Posterior cingulate gyrus (tissue), 11 donors: Measurements from ENCODE around the gene GTPBP6.
"Not testable (repeated sequence)": the region's sequence is repeated elsewhere in the genome, so short reads cannot be mapped to it uniquely, and the experiment has no call there.

ENCODE experiments used
- DNase-seq, 10 donors: peaks; one replicate each; pipeline versions ENCODE4 v3.0.0 to v3.0.0-alpha.2; 2020 to 2021; ENCODE audit warnings: mixed read lengths in 3 of 10
- intact Hi-C: fragments of 100-400 bp; cut with DNase I; formaldehyde crosslinking; loops from one replicate; pipeline ENCODE4 v1.15.1; 2023

The GTPBP6 gene

GRCh38 chrX:276581-277201 is 41.9 kb downstream of the GTPBP6 start:
- peak in 4 of 10 donors; percentile 6 to 80 (median 62) for DNase-seq
- intact Hi-C loops: no loop called here

- peak in 8 of 10 donors; percentile 39 to 94 (median 62) for DNase-seq
- intact Hi-C loops: no loop called here
Observed at GRCh38 chrX:275967-276580, 42.5 kb downstream of the GTPBP6 start.

GRCh38 chrX:275476-275966 is 43.1 kb downstream of the GTPBP6 start:
- peak in 3 of 10 donors; percentile 51 to 75 (median 72) for DNase-seq
- intact Hi-C loops: no loop called here

GRCh38 chrX:274904-275475 is 43.6 kb downstream of the GTPBP6 start:
- DNase-seq: peak in 3 of 10 donors; percentile 17 to 54 (median 48)

GRCh38 chrX:270848-271367 is 47.7 kb downstream of the GTPBP6 start:
- intact Hi-C loops: no loop called here
- DNase-seq: peak in 4 of 10 donors; percentile 10 to 83 (median 31)

More at GRCh38 chrX:274904-275475, 43.6 kb downstream of the GTPBP6 start:
- intact Hi-C loops: no loop called here

- peak in 4 of 10 donors; percentile 4 to 81 (median 58) for DNase-seq
Observed at GRCh38 chrX:267771-268261, 50.8 kb downstream of the GTPBP6 start.

GRCh38 chrX:265502-265901 is 53.1 kb downstream of the GTPBP6 start:
- peak in 3 of 10 donors; percentile 3 to 34 (median 6) for DNase-seq
- intact Hi-C loops: no loop called here

More at GRCh38 chrX:267771-268261, 50.8 kb downstream of the GTPBP6 start:
- intact Hi-C loops: no loop called here

- DNase-seq: peak in 4 of 10 donors; percentile 5 to 42 (median 25)
- intact Hi-C loops: no loop called here
Observed at GRCh38 chrX:264634-265455, 53.8 kb downstream of the GTPBP6 start.

GRCh38 chrX:264006-264405 is 54.6 kb downstream of the GTPBP6 start:
- DNase-seq: peak in 3 of 10 donors; percentile 49 to 75 (median 63)
- intact Hi-C loops: not testable (repeated sequence)

GRCh38 chrX:262381-262909 is 56.2 kb downstream of the GTPBP6 start:
- DNase-seq: peak in 3 of 10 donors; percentile 29 to 54 (median 29)
- intact Hi-C loops: no loop called here

GRCh38 chrX:261919-262352 is 56.7 kb downstream of the GTPBP6 start:
- DNase-seq: peak in 3 of 10 donors; percentile 40 to 55 (median 42)
- intact Hi-C loops: no loop called here

GRCh38 chrX:261167-261918 is 57.3 kb downstream of the GTPBP6 start:
- intact Hi-C loops: no loop called here
- DNase-seq: peak in 4 of 10 donors; percentile 4 to 72 (median 54)

- intact Hi-C loops: no loop called here
- DNase-seq: peak in 2 of 10 donors; percentile 23 to 78
Observed at GRCh38 chrX:259692-260355, 58.8 kb downstream of the GTPBP6 start.

- DNase-seq: peak in 3 of 10 donors; percentile 33 to 52 (median 49)
- intact Hi-C loops: no loop called here
Observed at GRCh38 chrX:258291-259040, 60.1 kb downstream of the GTPBP6 start.

GRCh38 chrX:257681-258289 is 60.8 kb downstream of the GTPBP6 start:
- peak in 3 of 10 donors; percentile 59 to 77 (median 63) for DNase-seq
- intact Hi-C loops: no loop called here

- peak in 2 of 10 donors; percentile 50 to 63 for DNase-seq
- intact Hi-C loops: not testable (repeated sequence)
Observed at GRCh38 chrX:257054-257453, 61.5 kb downstream of the GTPBP6 start.

GRCh38 chrX:255923-256331 is 62.7 kb downstream of the GTPBP6 start:
- intact Hi-C loops: no loop called here
- DNase-seq: peak in 4 of 10 donors; percentile 3 to 63 (median 61)
